Ovary (tissue), 10 donors: Measurements from ENCODE around the gene PPIC. TPM values are rescaled to one million over a fixed set of nuclear protein-coding genes. Genes with fewer than 3 reads are reported as not detected.
A peak's percentile ranks its signal among the peaks of the same experiment; 100 is the strongest.

Experiments used
- DNase-seq, 5 donors: peaks; one replicate each; pipeline ENCODE4 v3.0.0-alpha.2; 2019 to 2020
- H3K27ac ChIP-seq, 2 donors: fragments of 200-600 bp; one replicate each; pipeline versions ENCODE4 v1.5.1 to v1.8.0; 2019 to 2022
- H3K27me3 ChIP-seq: fragments of 200-600 bp; one replicate; pipeline ENCODE4 v1.8.0; 2022
- H3K36me3 ChIP-seq: fragments of 200-600 bp; sonication (generic); one replicate; pipeline ENCODE4 v1.5.1; 2019
- H3K4me1 ChIP-seq: one replicate; pipeline ENCODE4 v1.8.1; 2013; ENCODE audit warnings: mild to moderate bottlenecking, moderate library complexity; ENCODE audit not compliant: insufficient read depth
- H3K4me3 ChIP-seq: fragments of 200-600 bp; sonication (generic); one replicate; pipeline ENCODE4 v1.5.1; 2017
- H3K9me3 ChIP-seq, 2 donors: fragments of 200-600 bp in 1 of 2; sonication (generic) in 1 of 2; one replicate each; pipeline versions ENCODE4 v1.5.1 to v1.8.1; 2013 to 2019; ENCODE audit warnings: mild to moderate bottlenecking in 1 of 2, moderate library complexity in 1 of 2
- CTCF ChIP-seq, 3 donors: fragments of 450-650 bp in 2 of 3; fragments of 200-600 bp in 1 of 3; IDR thresholded peaks; one replicate each; pipeline versions ENCODE4 v1.5.1 to v1.8.0; 2016 to 2022; ENCODE audit warnings: antibody characterized with exemption in 3 of 3, mild to moderate bottlenecking in 1 of 3
- EP300 ChIP-seq: sonication (generic); formaldehyde crosslinking; IDR thresholded peaks from one replicate; pipeline ENCODE4 v1.6.1; 2017; ENCODE audit warnings: antibody characterized with exemption
- POLR2A ChIP-seq: fragments of 450-650 bp; IDR thresholded peaks from one replicate; pipeline ENCODE4 v1.6.1; 2017; ENCODE audit warnings: antibody characterized with exemption, mild to moderate bottlenecking, moderate library complexity
- WGBS, 3 donors: extraction: QIAGEN DNeasy Blood & Tissue Kit in 1 of 3; methylation state at CpG; one replicate each; pipeline versions ENCODE4 v1.1.5 to v1.1.7; 2013 to 2017; 5-methylcytosine and 5-hydroxymethylcytosine counted together
- intact Hi-C, 4 donors: fragments of 100-400 bp; cut with DNase I; formaldehyde crosslinking; loops; one replicate each; pipeline versions ENCODE4 v1.11.0 to v1.15.1; 2022 to 2023
- long read RNA-seq, 3 donors: library from polyadenylated mRNA in 2 of 3; unstranded in 2 of 3; transcript quantifications; one replicate each; pipeline ENCODE4 v2.0.0 and lab custom pipeline, GENCODE V29; 2021 to 2026
- polyA plus RNA-seq, 2 donors: library from polyadenylated mRNA; stranded (reverse); fragments of 200-250 nt in 1 of 2; fragments of 350-450 nt in 1 of 2; fragmentation: Illumina TruSeq in 1 of 2; extraction: RNeasy Lipid Tissue Mini Kit (QIAGEN cat#74804) in 1 of 2; gene quantifications; one replicate each; pipeline ENCODE4 v1.2.3, GENCODE V29; 2013 to 2014
- total RNA-seq, 7 donors: library from RNA; depleted of rRNA in 2 of 7; stranded (reverse); fragments of >200 nt in 2 of 7; fragmentation: NEBNext Ultra II Directional in 3 of 7; extraction: Animal tissue kit (Norgen Biotek cat#: 25700) in 3 of 7; gene quantifications; one replicate each; pipeline versions ENCODE4 v1.1.0 to v1.2.4, GENCODE V29; 2016 to 2023
- donor health status: DM: no; HTN: no; CAD: no; lungs with moderate emphysema.
- donor health status: DM: no; HTN: no; CAD: no.
- donor health status: Bipolar disorder and iron deficiency.
- donor health status: DM: yes; HTN: yes; CAD: no.
- donor health status: DM: no; HTN: no; CAD: no.
- donor health status: DM: yes; HTN: yes; CAD: no.

Gene PPIC
- total RNA-seq (10 to 100 TPM in 6 of 7 donors, 1 to 10 TPM in 1; 9.3 to 22.9 (median 20.2) TPM), polyA plus RNA-seq (10 to 100 TPM; 21.3 to 35.9 TPM)
- long read RNA-seq, donor 1, transcript PPIC-201 (5 exons, 1,380 nt): major isoform, 104 of 108 reads
- long read RNA-seq, donor 1, partial matches to known transcripts: 1 of 108 reads
- long read RNA-seq, donor 1, other reads (novel, unspliced or antisense): 3 of 108 reads
- long read RNA-seq, donor 2, transcript PPIC-201 (5 exons, 1,380 nt): major isoform, 32 of 32 reads
- long read RNA-seq, donor 2, partial matches to known transcripts: 0 of 32 reads
- long read RNA-seq, donor 2, other reads (novel, unspliced or antisense): 0 of 32 reads
- long read RNA-seq, donor 3, transcript PPIC-201 (5 exons, 1,380 nt): major isoform, 33 of 37 reads
- long read RNA-seq, donor 3, partial matches to known transcripts: 1 of 37 reads
- long read RNA-seq, donor 3, other reads (novel, unspliced or antisense): 3 of 37 reads

- Histone ChIP-seq H3K27me3 (no peaks in the 10 kb centered on the region), H3K36me3 (no peaks in the 10 kb centered on the region), H3K4me1 (no peaks in the 10 kb centered on the region), H3K4me3 (peak within 1 kb of the TSS; percentile 93), H3K27ac (peak within 1 kb of the TSS; percentile 60 to 89), H3K9me3 (no peaks in the 10 kb centered on the region)
- intact Hi-C loops: loop anchor here in 2 of 4 donors (5.0 to 10.0 kb wide), 3 partner anchors 51 to 308 kb away; partner anchors contain the start of gene PRDM6 (in 1 of the 2)
- TF ChIP-seq POLR2A (peak; percentile 32), CTCF (IDR thresholded peaks at IDR 0.05) (no peak)
- DNase-seq: peak; percentile 80 to 84 (median 82)
- 0 to 1% (median 1%) methylated on average over 47 to 84 of the region's 84 CpGs for WGBS, 3 donors
Measured at GRCh38 chr5:123036391-123037103, at the start of gene PPIC. TSS of gene PPIC (minus strand) at chr5:123036725. CDS start at chr5:123036625, 100 bp downstream.

GRCh38 chr5:123085638-123086286 lies 49.2 kb upstream of the PPIC start:
- no peak for DNase-seq
- intact Hi-C loops: loop anchor here in 1 of 4 donors (5.0 kb wide), 1 partner anchor 48 kb away; the partner anchor contains the start of gene PPIC
- H3K27me3 ChIP-seq: no peaks in the 10 kb centered on the region
- H3K9me3 ChIP-seq: no peaks in the 10 kb centered on the region
- no peak overlapping the region for H3K27ac ChIP-seq
- H3K4me1 ChIP-seq: no peaks in the 10 kb centered on the region
- TF ChIP-seq POLR2A: no peak
- no peak for TF ChIP-seq CTCF (IDR thresholded peaks at IDR 0.05)
- no peak for TF ChIP-seq EP300
- WGBS, 3 donors: 65 to 77% (median 74%) methylated on average over 12 of the region's 12 CpGs
- no peaks in the 10 kb centered on the region for H3K36me3 ChIP-seq
- H3K4me3 ChIP-seq: no peak overlapping the region

GRCh38 chr5:123084730-123085605 lies 48.4 kb upstream of the PPIC start:
- Histone ChIP-seq H3K4me3 (no peak overlapping the region), H3K27me3 (no peaks in the 10 kb centered on the region), H3K4me1 (no peaks in the 10 kb centered on the region), H3K27ac (no peak overlapping the region), H3K36me3 (no peaks in the 10 kb centered on the region), H3K9me3 (no peaks in the 10 kb centered on the region)
- 84 to 88% (median 85%) methylated on average over 9 of the region's 9 CpGs for WGBS, 3 donors
- intact Hi-C loops: loop anchor here in 1 of 4 donors (5.0 kb wide), 1 partner anchor 48 kb away; the partner anchor contains the start of gene PPIC
- TF ChIP-seq CTCF (IDR thresholded peaks at IDR 0.05) (no peak), EP300 (no peak), POLR2A (no peak)
- no peak for DNase-seq
